Kidney capillary endothelial cell (primary cell): ENCODE results near the gene FNDC10.

ENCODE experiments used
- DNase-seq: peaks from one replicate; pipeline ENCODE4 v3.0.0-alpha.2; 2018; ENCODE audit warnings: low spot score

FNDC10 gene

DNA sequence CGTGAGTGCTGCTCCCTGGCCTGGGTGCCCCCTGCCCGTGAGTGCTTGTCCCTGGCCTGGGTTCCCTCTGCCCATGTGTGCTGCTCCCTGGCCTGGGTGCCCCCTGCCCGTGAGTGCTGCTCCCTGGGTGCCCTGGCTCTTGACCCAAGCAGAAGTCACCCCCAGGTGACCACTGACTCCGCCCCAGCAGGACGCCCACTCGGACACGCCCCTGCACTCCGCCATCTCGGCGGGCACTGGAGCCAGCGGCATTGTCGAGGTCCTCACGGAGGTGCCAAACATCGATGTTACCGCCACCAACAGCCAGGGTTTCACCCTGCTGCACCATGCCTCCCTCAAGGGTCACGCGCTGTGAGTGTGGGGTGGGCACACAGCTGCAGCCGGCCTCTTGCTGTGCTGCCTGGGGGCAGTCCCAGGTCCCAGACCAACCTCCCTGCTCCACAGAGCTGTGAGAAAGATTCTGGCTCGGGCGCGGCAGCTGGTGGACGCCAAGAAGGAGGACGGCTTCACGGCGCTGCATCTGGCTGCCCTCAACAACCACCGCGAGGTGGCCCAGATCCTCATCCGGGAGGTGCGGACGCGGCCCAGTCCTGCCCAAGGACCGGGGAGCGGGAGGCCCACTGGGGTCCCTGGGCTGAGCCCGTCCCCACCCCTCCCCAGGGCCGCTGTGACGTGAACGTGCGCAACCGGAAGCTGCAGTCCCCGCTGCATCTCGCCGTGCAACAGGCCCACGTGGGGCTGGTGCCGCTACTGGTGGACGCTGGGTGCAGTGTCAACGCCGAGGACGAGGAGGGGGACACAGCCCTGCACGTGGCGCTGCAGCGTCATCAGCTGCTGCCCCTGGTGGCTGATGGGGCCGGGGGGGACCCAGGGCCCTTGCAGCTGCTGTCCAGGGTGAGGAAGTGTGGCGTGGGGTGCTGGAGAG, 28.2 kb upstream of the FNDC10 start:
- no peak for DNase-seq

- DNase-seq, result no peak
Measured at GRCh38 chr1:1627261-1627828, 27.4 kb upstream of the FNDC10 start.

DNA sequence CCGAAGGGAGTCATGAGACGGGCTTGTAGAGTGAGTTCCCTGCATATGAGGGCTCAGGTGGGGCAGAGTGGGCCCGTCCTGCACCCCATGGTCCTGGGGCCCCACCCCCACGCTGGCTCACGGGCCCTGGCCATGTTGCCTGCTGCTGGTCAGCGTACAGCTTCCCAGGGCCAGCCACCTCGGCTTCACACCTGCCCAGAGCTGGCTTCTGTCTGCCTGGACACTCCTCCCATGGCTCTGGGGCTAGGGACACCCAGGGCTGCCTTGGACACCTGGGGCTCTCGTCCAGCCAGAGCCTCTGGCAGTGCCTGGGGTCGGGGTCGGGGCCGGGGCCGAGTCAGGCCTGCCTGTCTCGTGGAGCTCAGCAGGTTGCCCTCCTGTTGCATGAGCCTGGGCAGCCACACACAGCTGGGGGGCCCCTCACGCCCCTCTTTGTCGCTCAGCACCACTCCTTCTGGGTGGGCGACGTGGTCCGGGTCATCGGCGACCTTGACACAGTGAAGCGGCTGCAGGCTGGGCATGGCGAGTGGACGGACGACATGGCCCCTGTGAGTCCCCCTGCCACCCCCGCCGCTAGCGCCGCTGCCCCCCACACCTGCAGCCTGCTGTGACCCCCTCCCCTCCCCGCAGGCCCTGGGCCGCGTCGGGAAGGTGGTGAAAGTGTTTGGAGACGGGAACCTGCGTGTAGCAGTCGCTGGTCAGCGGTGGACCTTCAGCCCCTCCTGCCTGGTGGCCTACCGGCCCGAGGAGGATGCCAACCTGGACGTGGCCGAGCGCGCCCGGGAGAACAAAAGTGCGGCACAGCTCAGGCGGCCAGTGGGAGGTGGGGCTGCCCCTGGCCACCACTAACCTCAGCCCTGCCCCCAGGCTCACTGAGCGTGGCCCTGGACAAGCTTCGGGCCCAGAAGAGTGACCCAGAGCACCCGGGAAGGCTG, 26.5 kb upstream of the FNDC10 start:
- no peak for DNase-seq

DNA sequence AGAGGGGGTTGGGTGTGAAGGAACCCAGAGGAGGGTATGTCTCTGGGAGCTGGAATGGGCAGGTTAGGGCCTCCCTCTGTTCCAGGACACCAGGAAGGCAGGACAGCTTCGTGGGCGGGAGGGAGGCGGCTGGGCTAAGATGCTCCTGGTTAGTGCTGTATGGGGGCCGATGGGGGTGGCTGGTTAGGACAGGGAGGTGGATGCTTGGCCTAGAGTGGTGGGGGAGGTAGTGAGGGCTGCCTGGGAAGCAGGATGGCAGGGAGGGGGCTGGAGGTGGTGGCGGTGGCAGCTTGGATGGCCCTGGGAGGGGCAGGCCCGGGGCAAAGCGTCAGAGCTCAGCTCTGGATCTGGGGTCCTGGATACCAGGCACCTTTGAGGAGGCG, 25.9 kb upstream of the FNDC10 start:
- DNase-seq, result no peak

DNA sequence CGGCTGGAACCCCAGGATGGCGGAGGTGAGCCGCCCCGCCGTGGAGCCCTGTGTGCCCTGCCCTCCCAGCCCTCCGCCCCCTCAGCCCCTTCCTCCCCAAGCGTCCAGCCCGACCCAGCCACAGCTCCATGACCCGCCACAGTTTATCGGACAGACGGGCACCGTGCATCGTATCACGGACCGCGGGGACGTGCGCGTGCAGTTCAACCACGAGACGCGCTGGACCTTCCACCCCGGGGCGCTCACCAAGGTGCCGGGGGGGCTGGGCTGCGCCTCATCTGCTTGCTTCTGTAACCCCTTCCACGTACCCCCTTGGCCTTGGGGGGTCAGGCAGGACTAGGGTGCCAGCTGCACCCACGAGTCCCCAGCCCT, 25.5 kb upstream of the FNDC10 start:
- no peak for DNase-seq

GRCh38 chr1:1624443-1625403, 24.8 kb upstream of the FNDC10 start:
- DNase-seq, result no peak

DNA sequence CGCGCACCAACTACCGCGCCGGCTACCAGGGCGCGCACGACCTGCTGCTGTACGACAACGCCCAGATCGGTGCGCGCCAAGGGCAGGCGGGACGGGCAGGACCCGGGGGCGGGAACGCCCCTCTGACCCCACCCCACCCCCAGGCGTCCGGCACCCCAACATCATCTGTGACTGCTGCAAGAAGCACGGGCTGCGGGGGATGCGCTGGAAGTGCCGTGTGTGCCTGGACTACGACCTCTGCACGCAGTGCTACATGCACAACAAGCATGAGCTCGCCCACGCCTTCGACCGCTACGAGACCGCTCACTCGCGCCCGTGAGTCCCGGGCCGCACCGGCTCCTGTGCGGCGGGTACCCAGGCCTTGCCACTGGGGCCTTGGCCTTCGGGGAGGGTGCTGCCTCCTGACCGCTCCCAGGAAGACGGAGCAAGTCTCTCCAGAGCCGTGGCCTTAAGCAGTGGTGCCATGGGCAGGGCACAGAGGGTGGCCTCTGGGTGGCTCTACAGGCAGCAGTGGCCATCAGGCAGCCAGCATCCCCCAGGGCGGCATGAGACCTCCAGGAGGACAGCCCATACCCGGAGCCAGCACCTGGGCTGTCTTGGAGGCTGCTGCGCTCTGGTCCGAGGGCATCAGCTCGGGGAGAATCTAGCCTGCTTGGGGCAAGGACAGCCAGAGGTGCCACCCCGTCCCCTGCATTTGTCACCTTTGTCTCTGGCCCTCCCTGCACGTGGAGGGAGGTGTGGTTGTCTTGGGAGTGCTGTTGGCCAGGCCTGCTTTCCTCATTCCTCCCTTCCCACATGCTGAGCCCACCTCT, 23.9 kb upstream of the FNDC10 start:
- no peak for DNase-seq

- DNase-seq, result no peak
Measured at GRCh38 chr1:1623181-1623630, 23.3 kb upstream of the FNDC10 start.

DNA sequence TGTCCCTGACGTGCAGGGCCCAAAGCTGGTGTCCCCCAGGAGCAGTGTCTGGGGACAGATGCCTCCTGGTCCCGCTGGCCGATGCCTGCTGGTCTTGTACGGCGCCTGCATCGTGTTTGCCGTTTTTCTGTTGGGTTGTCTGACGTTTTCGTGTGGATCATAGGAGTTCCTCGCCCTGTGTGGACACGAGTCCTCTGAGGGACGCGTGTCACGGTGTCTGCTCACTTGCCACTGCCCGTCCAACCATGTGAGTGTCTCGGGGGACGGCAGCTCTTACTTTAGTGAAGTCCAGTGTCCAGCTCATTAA, 22.8 kb upstream of the FNDC10 start:
- no peak for DNase-seq

- no peak for DNase-seq
Measured at GRCh38 chr1:1622010-1622787, 22.3 kb upstream of the FNDC10 start.

- no peak for DNase-seq
Measured at GRCh38 chr1:1621173-1622009, 21.5 kb upstream of the FNDC10 start.

- DNase-seq, result no peak
Measured at GRCh38 chr1:1620433-1621139, 20.7 kb upstream of the FNDC10 start.

- DNase-seq, result no peak
Measured at GRCh38 chr1:1619917-1620361, 20.0 kb upstream of the FNDC10 start.

- DNase-seq, result no peak
Measured at GRCh38 chr1:1618396-1619068, 18.6 kb upstream of the FNDC10 start.

- no peak for DNase-seq
Measured at GRCh38 chr1:1617925-1618324, 18.0 kb upstream of the FNDC10 start.

- no peak for DNase-seq
Measured at GRCh38 chr1:1617516-1617915, 17.6 kb upstream of the FNDC10 start.

- no peak for DNase-seq
Measured at GRCh38 chr1:1616838-1617237, 16.9 kb upstream of the FNDC10 start.
